Kidney epithelial cell (primary cell): ENCODE results near the gene ZDHHC14. TPM values are rescaled to one million over a fixed set of nuclear protein-coding genes. Genes with fewer than 3 reads are reported as not detected.

ENCODE experiments used
- DNase-seq: peaks from one replicate; pipeline ENCODE4 v3.0.0-alpha.2; 2010; ENCODE audit warnings: low read depth
- H3K27me3 ChIP-seq: 2 replicates; pipeline ENCODE4 v1.6.0; 2011; ENCODE audit warnings: low read length; ENCODE audit not compliant: control insufficient read depth, insufficient read depth
- H3K36me3 ChIP-seq: 2 replicates; pipeline ENCODE4 v1.5.1; 2011; ENCODE audit warnings: low read length; ENCODE audit not compliant: control insufficient read depth, insufficient read depth
- H3K4me3 ChIP-seq: 2 replicates; pipeline ENCODE4 v1.5.1; 2011; ENCODE audit warnings: low read depth, mild to moderate bottlenecking, control low read depth, low read length
- total RNA-seq: library from RNA; depleted of rRNA; stranded (reverse); fragments of >200 nt; gene quantifications from 2 replicates; pipeline ENCODE4 v1.2.3, GENCODE V29; 2015
- TF ChIP-seq, protein P1 (sequence below): IDR thresholded peaks from 2 replicates; pipeline ENCODE4 v1.5.1; 2011; ENCODE audit warnings: mild to moderate bottlenecking, moderate library complexity, low read length, control low read depth, inconsistent platforms; ENCODE audit not compliant: insufficient read depth, poor library complexity, severe bottlenecking

Gene ZDHHC14
- total RNA-seq, 1 donor from 2014 or later, result 9.7 TPM

DNA sequence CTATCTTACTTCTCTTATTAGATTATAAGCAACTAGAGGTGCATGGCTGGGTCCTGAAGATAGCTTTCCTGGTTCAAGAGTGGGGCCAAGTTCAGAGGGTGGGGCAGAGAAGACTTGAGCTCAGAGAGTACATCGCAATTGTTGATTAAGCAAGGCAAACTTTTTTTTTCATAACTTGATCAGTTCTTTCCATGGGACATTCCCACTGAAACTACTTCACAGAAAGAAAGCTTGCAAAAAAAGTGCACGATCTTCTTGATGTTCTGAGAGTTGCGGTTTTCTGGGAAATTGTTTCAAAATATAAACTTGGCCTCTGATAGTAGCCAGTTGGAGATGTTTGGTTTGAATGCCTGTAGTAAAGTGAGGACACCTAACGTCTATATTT, 100.9 kb downstream of the ZDHHC14 start:
- H3K27me3 ChIP-seq, result no peaks in the 10 kb centered on the region
- no peak overlapping the region for H3K4me3 ChIP-seq
- TF ChIP-seq, protein P1, sequence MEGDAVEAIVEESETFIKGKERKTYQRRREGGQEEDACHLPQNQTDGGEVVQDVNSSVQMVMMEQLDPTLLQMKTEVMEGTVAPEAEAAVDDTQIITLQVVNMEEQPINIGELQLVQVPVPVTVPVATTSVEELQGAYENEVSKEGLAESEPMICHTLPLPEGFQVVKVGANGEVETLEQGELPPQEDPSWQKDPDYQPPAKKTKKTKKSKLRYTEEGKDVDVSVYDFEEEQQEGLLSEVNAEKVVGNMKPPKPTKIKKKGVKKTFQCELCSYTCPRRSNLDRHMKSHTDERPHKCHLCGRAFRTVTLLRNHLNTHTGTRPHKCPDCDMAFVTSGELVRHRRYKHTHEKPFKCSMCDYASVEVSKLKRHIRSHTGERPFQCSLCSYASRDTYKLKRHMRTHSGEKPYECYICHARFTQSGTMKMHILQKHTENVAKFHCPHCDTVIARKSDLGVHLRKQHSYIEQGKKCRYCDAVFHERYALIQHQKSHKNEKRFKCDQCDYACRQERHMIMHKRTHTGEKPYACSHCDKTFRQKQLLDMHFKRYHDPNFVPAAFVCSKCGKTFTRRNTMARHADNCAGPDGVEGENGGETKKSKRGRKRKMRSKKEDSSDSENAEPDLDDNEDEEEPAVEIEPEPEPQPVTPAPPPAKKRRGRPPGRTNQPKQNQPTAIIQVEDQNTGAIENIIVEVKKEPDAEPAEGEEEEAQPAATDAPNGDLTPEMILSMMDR, result no peak
- no peak for DNase-seq
- H3K36me3 ChIP-seq, result no peaks in the 10 kb centered on the region

DNA sequence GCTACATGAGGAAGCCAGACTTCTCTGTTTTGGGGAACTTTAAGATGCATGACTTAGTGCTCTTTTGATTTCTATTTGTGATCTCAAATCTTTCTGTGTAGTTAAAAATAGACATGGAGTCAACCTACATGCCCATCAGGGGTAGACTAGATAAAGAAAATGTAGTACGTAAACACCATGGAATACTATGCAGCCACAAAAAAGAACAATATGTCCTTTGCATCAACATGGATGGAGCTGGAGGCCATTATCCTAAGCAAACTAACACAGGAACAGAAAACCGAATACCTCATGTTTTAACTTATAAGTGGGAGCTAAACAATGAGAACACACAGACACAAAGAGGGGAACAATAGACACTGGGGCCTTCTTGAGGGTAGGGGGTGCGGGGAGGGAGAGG, 102.8 kb downstream of the ZDHHC14 start:
- no peaks in the 10 kb centered on the region for H3K36me3 ChIP-seq
- H3K27me3 ChIP-seq, result no peaks in the 10 kb centered on the region
- TF ChIP-seq, protein P1, result no peak
- no peak overlapping the region for H3K4me3 ChIP-seq
- no peak for DNase-seq

DNA sequence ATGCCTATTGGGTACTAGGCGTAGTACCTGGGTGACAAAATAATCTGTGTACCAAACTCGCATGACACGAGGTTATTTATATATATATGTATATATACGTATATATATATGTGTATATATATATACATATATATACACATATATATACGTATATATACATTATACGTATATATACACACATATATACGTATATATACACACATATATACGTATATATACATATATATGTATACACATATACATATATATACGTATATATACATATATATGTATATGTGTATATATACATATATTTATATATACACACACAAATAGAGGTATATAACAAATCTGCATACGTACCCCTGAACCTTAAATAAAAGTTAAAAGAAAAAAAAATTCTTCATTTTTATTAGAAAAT, 103.2 kb downstream of the ZDHHC14 start:
- TF ChIP-seq, protein P1, result no peak
- no peak for DNase-seq
- no peak overlapping the region for H3K4me3 ChIP-seq
- no peaks in the 10 kb centered on the region for H3K27me3 ChIP-seq
- no peaks in the 10 kb centered on the region for H3K36me3 ChIP-seq

DNA sequence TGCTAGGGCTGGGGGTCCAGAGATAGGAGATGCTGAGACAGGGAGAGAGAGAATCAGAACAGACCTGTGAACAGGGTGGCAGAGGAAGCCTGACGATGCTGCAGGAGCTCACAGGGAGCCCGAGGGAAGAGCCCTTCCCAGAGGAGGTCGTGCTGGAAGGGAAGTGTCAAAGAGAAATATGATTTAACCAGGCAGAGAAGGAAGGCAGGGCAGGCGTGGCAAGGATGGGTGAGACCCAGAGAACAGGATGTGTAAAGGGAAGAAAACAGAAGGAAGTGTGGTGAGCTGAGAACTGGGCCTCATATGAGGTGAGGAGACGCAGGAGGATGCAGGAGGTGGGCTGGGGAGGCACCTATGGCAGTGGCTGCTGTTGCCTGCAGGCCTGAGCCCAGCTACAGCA, 105.6 kb downstream of the ZDHHC14 start:
- H3K4me3 ChIP-seq, result no peak overlapping the region
- no peaks in the 10 kb centered on the region for H3K36me3 ChIP-seq
- DNase-seq, result no peak
- H3K27me3 ChIP-seq, result no peaks in the 10 kb centered on the region
- TF ChIP-seq, protein P1, result no peak

DNA sequence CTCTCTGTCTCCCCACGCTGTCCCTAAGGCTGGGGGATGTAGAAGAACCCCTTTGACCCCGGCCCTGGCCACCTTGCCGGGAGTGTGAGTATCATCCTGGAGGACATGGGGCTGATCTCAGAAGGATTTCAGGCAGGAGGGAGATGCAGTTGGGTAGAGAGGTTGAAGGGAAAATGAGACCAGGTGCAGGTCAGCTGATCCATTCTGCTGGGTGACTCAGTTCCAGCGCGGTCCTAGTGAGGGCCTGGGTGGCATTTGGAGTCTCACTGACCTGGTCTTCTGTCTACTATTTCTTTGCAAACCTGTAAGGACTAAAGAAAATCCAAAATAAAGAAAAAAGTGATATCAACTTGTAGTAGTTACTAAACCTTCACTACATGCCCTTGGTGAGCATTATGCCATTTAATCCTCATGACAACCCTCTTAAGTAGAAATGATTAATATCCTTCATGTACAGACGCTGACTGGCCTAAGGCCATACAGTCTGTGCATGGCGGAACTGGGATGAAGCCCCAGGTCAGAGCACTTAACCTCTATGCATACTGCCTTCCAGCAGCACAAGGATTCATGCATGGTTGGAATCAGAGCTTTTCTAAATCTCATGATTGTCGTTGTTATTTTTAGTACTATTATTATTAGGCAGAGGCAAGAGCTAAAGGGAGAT, 106.3 kb downstream of the ZDHHC14 start:
- Histone ChIP-seq H3K4me3 (no peak overlapping the region), H3K36me3 (no peaks in the 10 kb centered on the region), H3K27me3 (no peaks in the 10 kb centered on the region)
- DNase-seq, result no peak
- TF ChIP-seq, protein P1, result no peak

DNA sequence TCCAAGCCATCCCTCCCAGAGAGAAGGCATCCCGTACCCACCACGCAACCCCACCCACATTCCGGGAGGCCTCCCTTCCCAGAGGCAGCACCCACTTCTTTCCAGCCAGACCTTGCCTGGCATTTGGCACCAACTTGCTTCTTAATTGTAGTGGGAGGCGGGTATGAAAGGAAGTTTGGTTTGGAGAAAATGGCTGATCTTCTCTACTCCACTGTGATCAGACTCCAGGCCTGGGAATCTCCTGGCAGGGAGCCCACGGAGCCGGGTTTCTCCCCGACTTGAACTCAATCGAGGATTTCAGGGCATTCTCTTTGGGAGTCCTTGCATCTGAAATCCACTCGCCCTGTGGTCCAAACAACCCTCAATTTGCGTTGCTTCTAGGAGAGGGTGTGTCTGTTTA, 107.1 kb downstream of the ZDHHC14 start:
- H3K27me3 ChIP-seq, result no peaks in the 10 kb centered on the region
- no peak overlapping the region for H3K4me3 ChIP-seq
- TF ChIP-seq, protein P1, result no peak

More for the DNA sequence above, 107.1 kb downstream of the ZDHHC14 start:
- no peaks in the 10 kb centered on the region for H3K36me3 ChIP-seq
- no peak for DNase-seq
